GM19463 (cell line): ENCODE data around the gene CSPG4.
"Not testable (repeated sequence)": the region's sequence is repeated elsewhere in the genome, so short reads cannot be mapped to it uniquely, and the experiment has no call there.

Source experiments
- ATAC-seq: cut with Tn5 transposase; IDR thresholded peaks from one replicate; pipeline ENCODE4 v1.9.1; 2021; ENCODE audit warnings: mild to moderate bottlenecking, moderate library complexity; ENCODE audit not compliant: unreplicated experiment

Gene CSPG4

DNA sequence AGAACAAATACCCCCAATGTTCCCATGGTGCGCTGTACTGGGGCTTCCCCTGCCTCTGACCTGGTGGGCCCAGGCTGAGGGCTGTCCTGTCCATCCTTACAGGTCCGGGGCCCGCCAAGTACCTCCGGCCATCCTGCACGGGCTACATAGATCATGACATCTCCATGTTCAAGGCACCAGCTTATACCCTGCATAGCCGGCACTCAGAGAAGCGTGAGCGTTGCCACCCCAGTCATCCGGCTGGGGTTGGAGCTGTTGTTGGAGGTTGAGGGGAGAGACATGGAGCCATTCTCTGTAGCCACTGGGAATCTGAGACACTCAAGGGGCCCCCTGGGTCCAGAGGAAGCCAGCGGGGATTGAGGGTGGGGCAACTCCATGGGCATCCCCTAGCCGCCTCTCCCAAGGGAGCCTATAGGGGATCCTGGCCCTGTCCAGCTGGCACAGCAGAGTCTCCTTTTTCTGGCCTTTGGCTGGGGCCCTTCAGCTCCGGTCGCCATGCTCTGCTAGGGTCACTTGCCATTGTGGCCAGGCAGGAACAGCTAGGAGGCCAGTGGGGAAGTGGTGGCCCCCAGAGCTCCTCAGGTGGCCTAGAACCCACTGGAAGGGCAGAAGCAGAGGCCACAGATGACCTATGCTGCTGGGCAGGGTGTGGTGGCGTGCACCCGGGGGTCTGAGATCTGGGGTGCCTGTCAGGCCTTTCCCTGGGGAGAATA lies 12.5 kb upstream of the CSPG4 start:
- ATAC-seq = no peak

DNA sequence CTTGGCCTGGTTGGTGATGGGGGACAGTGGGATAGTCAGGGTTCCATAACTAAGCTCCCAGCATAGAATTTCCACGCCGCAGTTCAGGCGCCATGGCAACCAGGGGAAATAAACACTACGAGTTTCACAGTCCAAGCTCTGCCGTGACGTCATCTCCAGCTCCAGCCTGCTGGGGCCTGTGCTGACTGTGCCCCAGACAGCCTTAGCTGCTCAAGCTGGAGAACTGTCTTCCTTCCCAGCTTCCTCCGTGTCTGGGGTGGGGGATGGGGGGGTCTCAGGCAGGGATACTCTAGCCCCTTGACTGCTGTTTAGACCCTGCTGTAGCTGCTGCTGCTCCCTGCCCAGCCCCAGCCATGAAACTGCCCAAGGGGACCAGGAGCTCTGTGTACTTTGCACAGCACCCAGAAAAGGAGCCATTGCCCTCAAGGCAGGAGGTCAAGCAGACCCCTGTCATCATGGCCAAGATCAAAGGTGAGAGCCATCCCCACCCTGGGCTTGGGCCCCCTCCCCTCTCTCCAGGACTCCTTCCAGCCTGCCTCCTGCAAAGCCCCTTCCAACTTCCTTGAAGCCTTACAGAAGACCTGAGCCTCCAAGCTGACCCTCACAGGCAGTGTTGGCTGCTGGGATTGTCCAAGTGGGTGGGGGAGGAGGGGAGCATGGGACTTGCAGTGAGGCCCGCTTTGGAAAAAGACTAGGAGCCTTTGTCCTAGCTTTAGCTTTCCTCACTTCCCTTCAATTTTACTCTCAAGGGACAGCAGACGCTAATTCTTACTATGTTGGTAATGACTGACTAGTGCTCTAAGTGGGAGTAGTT lies 11.4 kb upstream of the CSPG4 start:
- peak; percentile 63 for ATAC-seq

DNA sequence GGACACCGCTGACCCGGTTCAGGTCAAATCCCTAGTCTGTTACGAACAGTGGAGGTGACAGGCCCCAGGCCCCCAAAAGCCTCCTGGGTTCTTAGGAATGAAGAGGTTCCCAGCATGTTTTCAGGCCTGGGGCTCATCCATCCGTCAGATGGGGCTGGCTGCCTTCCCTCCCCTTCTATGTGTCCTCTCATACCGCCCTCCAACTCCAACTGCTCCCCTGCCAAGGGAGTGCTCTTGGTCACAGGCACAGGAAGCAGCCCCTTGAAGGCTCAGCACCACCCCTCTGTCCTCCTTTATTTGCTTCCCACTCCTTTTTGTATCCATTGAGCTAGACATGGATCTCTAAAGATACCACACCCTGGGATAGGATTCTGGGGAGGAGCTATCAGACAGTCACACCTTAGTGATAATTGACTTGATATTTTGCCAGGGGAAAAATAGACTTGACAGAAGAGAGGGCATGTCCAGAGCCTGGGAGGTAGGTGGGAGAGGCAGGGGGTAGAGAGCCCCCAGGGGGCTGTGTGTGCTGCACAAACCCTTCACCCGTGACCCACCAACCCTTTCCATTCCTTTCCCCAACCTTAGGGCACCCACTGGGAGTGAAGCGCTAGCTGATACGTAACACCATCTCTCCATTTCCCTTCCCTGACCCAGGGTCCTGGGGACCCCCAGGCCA lies 10.7 kb upstream of the CSPG4 start:
- ATAC-seq = no peak

DNA sequence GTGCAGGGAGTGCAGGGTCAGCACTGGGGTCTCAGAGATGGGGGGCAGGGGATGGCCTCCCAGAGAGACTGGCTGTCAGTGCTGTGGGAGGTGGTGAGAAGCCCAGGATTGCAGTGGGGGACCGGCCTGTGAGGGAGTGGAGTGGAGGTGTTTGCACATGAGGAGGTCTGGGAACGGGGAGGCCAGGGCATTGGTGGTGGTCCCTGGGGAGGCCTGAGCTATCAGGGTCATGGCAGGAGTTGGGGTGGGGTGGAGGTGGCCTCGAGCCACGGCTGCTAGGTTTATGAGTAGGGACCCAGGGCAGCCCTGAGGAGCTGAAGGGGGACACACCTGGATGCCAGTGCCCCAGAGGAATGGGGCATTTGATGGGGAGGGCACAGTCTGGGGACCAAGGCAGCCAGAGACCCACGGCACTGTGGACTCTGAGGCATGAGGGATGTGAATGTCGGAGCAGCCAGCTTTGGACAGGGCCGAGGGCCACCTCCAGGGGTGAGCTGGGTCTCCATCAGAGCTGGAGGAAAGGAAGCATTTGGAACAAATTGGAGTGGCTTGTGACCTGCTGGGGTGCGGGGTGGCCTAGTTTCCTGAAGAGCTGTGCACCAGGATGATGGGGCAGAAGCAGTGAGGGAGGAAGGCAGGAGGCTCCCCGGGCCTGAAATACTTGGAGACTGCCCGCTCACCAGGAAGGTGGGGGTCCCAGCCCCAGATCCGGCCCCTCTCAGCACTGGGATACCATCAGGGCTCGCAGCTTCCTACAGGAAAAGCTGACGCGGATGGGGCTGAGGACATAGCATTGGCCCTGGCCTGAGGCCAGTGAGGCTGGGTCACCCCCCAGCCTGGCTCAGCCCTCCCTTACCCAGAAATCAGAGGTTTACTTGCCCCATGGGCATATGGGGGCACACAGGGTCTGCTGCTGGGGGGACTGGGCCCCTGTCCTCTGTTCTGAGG lies 9.5 kb upstream of the CSPG4 start:
- no peak for ATAC-seq

DNA sequence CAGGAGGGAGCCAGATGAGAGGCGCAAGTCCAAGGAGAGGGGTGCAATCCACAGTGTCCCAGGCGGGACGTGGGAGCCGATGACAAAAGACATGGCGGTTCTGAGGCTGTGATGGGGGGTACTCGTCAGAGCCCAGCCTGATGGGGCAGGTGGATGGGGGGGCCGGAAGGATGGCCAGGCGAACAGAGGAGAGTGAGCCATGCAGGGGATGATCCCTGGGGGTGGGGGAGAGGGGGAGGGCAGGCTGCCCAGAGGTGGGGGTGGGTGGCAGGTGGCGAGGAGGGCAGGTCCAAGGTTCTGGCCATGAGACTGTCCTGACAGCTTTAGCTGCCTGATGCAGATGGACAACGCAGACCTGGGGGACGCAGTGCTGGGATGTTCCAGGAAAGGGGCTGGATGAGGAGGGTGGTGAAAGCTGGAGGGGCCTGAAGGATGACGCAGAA lies 8.9 kb upstream of the CSPG4 start:
- ATAC-seq = no peak

DNA sequence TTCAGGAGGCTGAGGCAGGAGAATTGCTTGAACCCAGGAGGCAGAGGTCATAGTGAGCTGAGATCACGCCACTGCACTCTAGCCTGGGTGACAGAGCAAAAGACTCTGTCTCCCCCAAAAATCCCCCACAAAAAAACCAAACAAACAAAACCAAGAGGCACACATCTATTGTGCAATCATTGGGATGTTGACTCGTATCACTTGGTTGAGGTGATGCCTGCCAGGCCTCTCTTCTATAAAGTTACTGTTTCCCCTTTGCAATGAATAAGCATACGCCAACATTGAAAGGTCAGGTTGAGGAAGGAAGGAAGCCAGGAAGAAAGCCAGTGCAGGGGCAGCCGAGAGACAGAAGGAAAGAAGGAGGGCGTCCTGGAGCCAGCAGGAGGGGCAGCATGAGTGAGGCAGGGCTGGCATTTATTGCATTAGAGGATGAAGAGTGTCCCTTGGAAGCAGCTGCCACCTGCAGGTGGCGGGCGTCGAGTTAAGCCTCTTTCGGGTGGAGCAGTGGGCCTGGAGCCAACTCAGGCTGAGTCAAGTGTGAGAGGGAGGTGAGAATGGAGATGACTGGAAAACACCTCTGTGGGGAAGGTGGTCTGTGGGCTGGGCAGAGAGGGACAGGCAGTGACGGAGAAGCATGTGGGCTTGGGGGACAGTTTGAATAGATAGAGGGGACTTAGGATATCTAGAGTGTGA lies 8.3 kb upstream of the CSPG4 start:
- no peak for ATAC-seq

DNA sequence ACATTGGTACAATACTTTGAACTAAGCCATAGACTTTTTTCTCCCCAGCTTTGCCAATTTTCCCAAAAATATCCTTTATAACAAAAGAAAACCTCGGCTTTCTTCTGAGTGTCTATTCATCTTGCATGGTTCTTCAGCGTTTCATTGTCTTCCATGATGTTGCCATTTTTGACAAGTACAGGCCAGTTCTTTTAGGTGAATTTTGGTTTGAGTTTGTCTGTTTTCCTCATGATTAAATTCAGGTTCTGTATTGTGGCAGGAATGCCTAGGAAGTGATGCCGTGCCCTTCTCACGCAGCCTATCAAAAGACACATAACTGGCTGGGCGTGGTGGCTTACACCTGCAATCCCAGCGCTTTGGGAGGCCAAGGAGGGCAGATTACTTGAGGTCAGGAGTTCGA lies 7.6 kb upstream of the CSPG4 start:
- ATAC-seq = no peak

DNA sequence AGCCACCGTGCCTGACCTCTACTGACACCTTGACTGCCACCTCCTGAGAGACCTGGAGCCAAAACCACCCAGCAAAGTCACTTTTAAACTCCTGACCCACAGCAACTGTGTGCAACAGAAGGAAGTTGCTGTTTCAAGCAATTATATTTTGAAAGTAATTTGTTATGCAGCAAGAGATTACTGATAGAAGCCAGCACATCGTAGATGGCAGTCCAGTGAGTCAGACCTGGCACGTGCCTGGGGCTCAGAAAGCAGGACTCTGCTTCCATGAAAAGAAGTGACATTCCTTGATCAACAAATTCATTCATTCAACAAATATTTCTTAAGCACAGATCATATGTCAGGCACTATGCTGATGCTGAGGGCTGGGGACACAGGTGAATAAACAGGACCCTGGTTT lies 5.7 kb upstream of the CSPG4 start:
- ATAC-seq = no peak

DNA sequence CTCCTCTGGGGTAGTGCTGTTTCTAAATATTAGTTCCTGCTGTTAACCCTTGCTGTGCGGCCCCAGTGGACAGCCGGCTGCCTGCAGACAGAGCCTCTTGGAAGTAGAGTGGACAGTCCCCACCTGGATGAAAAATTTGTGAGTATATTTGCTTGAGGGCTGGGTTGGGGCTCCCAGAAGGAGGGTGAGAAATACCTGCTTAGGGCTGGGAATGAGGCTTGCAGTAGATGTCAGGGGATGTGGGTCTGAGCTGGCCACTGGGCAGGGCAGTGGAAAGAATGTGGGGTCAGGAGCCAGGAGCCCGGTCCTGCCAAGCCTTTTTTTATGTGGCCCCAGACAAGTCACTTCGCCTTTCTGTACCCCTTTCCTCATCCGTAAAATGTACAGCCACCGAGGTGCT lies 4.4 kb upstream of the CSPG4 start:
- ATAC-seq = not testable (repeated sequence)

DNA sequence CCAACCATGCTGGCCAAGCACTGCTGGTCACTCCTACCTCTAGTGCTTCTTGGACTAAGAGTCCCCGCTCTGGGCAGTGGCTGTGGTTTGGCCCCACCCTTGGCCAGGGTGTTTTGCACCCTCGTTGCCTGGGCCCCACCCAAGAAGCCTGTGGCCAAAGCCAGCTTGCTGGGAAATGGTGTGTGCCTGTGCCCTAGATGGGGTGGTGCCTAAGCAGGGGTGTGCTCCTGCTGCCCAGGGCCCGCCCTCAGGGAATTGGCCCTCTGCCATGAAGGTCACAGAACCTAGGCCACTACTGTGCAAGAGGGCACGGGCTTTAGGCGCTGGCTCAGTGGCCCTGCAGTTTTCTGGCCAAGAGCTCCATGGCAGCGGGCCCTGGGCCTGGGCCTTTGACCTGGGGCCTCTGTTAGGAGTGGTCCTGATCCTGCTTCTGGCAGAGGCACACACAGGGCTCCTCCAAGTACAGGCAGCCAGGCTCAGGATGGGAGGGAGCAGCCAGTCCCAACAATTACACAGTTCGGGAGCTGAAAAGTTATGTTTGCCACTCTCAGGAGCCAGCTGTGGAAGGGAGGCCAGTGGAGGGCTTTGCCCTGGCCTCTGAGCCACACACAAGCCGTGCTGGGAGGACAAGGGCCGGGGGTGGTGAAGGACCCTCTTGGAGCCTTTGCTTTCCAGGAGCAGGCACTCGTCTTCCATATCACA lies 3.8 kb upstream of the CSPG4 start:
- not testable (repeated sequence) for ATAC-seq

DNA sequence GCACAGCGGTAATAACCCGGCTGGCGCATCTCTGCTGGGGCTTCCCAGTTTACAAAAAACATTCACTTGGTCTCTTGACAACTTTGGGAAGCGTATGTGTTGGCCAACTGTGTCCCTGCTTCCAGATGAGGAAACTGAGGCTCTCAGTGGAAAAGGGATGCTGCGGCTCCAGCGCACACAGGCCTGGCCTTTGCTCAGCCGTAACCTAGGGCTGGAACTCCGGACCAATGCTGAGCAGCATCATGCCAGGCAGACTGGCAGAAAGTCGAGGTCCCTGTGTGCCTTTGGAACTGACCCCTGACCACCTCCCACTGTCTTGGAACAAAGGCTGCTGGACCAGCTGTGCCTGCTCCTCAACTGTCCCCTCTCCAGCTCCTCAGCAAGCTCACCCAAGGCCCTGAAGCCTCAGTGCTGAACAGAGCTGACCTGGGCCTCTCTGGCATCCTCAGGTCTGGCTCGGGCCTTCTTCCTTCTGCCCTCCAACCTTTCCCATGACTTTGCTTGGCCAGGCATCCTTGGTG lies 2.7 kb upstream of the CSPG4 start:
- not testable (repeated sequence) for ATAC-seq

DNA sequence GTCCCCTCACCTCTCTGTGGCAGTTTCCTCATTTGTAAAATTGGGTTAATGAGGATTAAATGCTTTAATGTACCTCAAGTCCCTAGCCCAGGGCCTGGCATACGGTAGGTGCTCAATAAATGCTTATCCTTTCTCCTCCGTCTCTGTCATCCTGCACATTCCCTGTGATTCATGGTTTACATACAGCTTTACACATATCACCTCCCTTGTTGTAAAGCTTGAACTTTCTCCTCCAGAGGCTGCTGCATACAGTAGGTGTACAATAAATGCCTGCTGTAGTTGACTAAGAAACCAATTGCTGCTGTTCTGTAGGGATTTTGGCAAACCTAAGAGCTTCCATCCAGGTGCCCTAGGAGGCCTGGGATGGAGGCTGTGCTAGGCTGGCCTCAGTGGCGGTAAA lies 1.5 kb upstream of the CSPG4 start:
- ATAC-seq = no peak

DNA sequence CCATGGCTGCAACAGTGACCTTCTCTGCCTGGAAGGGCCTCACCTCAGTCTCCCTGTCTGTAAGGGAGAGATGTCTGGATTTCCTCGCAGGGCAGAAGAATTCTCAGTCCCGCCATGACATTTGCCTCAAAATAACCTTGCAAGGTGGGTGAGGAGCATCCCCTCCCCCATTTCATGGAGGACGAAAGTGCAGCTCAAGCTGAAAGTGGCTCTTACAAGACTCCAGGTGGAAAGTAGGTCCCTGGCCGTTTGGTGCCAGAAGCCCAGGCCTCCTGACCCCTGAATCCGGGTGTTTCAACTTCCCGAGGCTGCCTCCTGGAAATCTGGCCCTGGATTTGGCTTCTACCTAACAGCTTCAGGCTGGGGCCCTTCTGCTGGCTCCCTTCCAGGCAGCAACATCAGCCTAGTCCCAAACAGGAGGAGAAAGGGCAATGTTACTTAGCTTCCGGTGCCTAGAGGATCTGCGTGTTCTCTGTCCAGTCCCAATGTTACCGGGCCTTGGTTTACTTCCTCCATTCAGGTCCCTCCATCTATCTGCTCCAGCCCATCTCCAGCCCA lies 769 bp upstream of the CSPG4 start:
- ATAC-seq = no peak

DNA sequence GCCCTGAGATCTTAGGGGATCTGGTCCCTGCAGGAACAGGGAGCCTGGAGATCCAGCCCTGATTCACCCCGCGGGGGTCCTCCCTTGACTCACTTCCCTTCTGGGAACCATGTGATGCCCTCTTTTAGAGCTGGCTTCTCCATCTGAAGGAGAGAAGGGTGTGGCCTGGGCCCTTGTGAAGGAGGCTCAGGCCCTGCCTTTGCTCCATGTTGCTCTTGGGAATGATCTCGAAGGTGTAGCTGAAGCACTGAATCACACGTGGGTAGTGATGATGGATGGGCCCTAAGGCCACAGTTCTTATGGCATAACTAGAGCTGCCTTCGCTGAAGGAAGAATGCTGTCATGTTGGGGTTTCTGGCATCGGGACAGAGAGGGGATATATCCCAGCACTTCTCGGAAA lies 1.2 kb downstream of the CSPG4 start:
- ATAC-seq = not testable (repeated sequence)

DNA sequence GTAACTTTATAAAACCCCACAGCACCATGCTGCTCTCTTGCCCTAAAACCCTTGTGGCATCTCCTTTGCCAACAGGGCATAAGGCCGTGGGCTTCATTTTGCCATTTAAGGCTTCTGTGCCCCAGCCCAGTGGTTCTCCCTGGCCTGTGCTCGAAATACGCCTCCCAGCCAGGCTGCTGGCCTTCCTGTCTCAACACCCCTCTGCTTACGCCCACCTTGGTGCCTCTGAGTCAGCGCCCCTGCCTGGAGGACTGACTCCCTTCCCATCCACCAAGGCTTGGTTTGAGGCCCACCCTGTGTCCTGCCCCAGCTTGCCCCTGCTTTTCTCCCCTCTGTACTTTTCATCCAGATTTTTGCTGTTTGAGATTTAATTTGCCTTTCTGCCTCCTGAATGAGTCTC lies 1.8 kb downstream of the CSPG4 start:
- ATAC-seq = not testable (repeated sequence)

DNA sequence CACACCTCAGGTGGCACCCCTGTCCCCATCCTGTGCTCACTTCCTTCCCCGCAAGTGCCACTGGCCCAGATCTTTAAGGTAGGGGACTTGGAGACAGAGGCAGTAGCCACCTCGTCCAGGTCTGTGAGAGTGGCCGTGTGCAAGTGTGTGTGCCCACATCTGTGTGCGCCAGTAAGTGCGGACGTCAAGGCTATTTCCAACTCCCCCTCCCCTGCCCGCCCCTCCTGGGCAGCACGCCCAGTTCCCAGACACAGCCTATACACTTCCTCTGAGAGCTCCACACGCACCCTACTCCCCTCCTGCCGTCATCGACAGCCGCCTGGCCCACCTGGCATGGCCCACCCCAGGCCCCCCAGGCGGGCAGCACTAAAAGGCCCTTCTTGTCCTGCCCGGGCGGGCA lies 3.2 kb downstream of the CSPG4 start:
- not testable (repeated sequence) for ATAC-seq

DNA sequence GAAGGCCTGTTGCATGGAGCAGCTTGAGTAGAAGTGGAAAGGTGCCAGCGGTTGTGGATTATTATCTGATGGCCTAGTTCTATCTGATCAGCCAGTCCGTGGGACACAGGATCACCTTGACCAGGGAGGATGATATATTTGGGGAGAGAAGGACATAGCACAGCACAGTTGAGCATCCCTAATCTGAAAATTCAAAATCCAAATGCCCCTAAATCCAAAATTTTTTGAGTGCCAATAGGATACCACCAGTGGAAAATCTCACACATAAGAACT lies 6.0 kb downstream of the CSPG4 start:
- no peak for ATAC-seq

DNA sequence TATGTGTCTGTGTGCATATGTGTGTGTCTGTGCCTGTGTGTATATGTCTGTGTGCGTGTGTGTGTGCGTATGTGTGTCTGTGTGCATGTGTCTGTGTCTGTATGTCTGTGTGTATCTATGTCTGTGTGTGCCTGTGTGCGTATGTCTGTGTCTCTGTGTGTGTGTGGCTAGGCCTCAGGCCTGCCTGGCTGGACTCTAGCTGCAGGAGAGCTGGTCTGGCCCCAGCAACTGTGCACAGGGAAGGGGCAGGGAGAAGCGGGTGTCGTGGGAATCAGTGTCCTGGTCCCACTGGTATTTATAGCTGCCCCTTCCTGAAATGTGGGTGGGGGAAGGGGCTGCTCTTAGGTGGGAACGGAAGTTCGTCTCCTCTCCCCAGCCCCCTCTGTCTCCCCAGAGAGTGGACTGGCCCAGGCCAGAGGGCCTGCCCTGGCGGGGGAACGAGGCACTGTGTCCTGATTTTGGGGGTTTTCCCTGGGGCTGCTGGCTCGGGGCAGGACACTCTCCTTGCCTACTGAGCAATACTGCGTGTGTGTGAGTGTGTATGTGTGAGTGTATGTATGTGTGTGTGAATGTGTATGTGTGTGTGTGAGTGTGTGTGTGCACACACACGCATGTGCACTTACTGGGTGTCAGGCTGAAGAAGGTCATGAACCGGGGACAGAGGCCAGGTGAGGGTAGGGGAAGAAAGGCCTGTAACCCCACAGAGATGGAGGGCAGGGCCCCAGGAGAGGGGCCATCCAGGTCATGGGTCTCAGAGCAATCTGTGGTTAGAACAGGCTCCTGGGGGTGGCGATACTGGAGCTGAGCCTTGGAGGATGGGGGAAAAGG lies 6.6 kb downstream of the CSPG4 start:
- no peak for ATAC-seq
